WTC11 (cell line): ENCODE data around the gene PCGF1. TPM values are rescaled to one million over a fixed set of nuclear protein-coding genes. Genes with fewer than 3 reads are reported as not detected.

Source experiments
- ATAC-seq: fragments of 200-7000 bp; cut with Tn5 transposase; 2 replicates; pipeline ENCODE4 v1.10.0; 2021; ENCODE audit warnings: mild to moderate bottlenecking, moderate library complexity
- CTCF ChIA-PET: fragments of 300-600 bp; sonication (Branson Sonifier 250); formaldehyde crosslinking; loops from one replicate; lab custom pipeline; 2021; ENCODE audit warnings: antibody characterized with exemption; lab: Charles Lee
- POLR2A ChIA-PET: fragments of 350-600 bp; sonication (Branson Sonifier 250); formaldehyde crosslinking; loops from one replicate; lab custom pipeline; 2021; ENCODE audit warnings: antibody characterized with exemption; lab: Charles Lee
- DNase-seq: peaks from one replicate; pipeline ENCODE4 v3.0.0; 2021; ENCODE audit warnings: low spot score
- H3K27ac Mint-ChIP-seq: 2 replicates; pipeline ENCODE4 v1.8.0; 2021; ENCODE audit warnings: mixed read lengths
- H3K27me3 Mint-ChIP-seq: 2 replicates; pipeline ENCODE4 v1.8.0; 2021; ENCODE audit warnings: low read depth, mild to moderate bottlenecking, moderate library complexity, mixed read lengths
- H3K36me3 Mint-ChIP-seq: 2 replicates; pipeline ENCODE4 v1.8.0; 2021; ENCODE audit warnings: mixed read lengths
- H3K4me1 Mint-ChIP-seq: 2 replicates; pipeline ENCODE4 v1.8.0; 2022; ENCODE audit warnings: mixed read lengths
- H3K4me3 Mint-ChIP-seq: 2 replicates; pipeline ENCODE4 v1.8.0; 2021; ENCODE audit warnings: mild to moderate bottlenecking, moderate library complexity, mixed read lengths
- H3K9me3 Mint-ChIP-seq: 2 replicates; pipeline ENCODE4 v1.8.0; 2021; ENCODE audit warnings: mixed read lengths
- CBFB ChIP-seq: sonication (generic); formaldehyde crosslinking; IDR thresholded peaks from 2 replicates; pipeline ENCODE4 v1.8.1; 2022; ENCODE audit warnings: mild to moderate bottlenecking, low read depth, missing genetic modification reagents
- CREB1 ChIP-seq: sonication (generic); formaldehyde crosslinking; IDR thresholded peaks from 2 replicates; pipeline ENCODE4 v1.8.0; 2023; ENCODE audit warnings: mild to moderate bottlenecking, missing genetic modification reagents
- CREM ChIP-seq: sonication (generic); formaldehyde crosslinking; IDR thresholded peaks from 2 replicates; pipeline ENCODE4 v1.8.1; 2022; ENCODE audit warnings: mild to moderate bottlenecking, missing genetic modification reagents, moderate library complexity
- ETV6 ChIP-seq: sonication (generic); formaldehyde crosslinking; IDR thresholded peaks from 2 replicates; pipeline ENCODE4 v1.8.1; 2022; ENCODE audit warnings: mild to moderate bottlenecking, missing genetic modification reagents
- FOXK1 ChIP-seq: sonication (generic); formaldehyde crosslinking; IDR thresholded peaks from 2 replicates; pipeline ENCODE4 v1.8.0; 2022; ENCODE audit warnings: mild to moderate bottlenecking, moderate library complexity, missing genetic modification reagents
- GABPB1 ChIP-seq: sonication (generic); formaldehyde crosslinking; IDR thresholded peaks from 2 replicates; pipeline ENCODE4 v1.8.1; 2023; ENCODE audit warnings: mild to moderate bottlenecking, missing genetic modification reagents
- GTF2I ChIP-seq: fragments of 250-450 bp; sonication (Bioruptor Pico); conservative IDR thresholded peaks from 2 replicates; pipeline ENCODE4 v1.4.0; 2021; ENCODE audit warnings: mild to moderate bottlenecking
- IRF2 ChIP-seq: sonication (generic); formaldehyde crosslinking; IDR thresholded peaks from 2 replicates; pipeline ENCODE4 v1.8.0; 2022; ENCODE audit warnings: low read depth, missing genetic modification reagents, borderline replicate concordance
- JUN ChIP-seq: sonication (generic); formaldehyde crosslinking; IDR thresholded peaks from 2 replicates; pipeline ENCODE4 v1.8.0; 2023; ENCODE audit warnings: mild to moderate bottlenecking, missing genetic modification reagents
- KAT7 ChIP-seq: sonication (generic); formaldehyde crosslinking; IDR thresholded peaks from 2 replicates; pipeline ENCODE4 v1.8.1; 2023; ENCODE audit warnings: missing genetic modification reagents, mild to moderate bottlenecking, borderline replicate concordance
- RORB ChIP-seq: fragments of 250-450 bp; sonication (Bioruptor Pico); IDR thresholded peaks from 2 replicates; pipeline ENCODE4 v1.9.0; 2021; ENCODE audit warnings: mild to moderate bottlenecking
- SP1 ChIP-seq: sonication (generic); formaldehyde crosslinking; conservative IDR thresholded peaks from 2 replicates; pipeline ENCODE4 v1.8.1; 2022; ENCODE audit warnings: missing genetic modification reagents
- TCF7 ChIP-seq: sonication (generic); formaldehyde crosslinking; IDR thresholded peaks from 2 replicates; pipeline ENCODE4 v1.8.0; 2022; ENCODE audit warnings: mild to moderate bottlenecking, low read depth, missing genetic modification reagents, moderate library complexity
- TEAD1 ChIP-seq: sonication (generic); formaldehyde crosslinking; IDR thresholded peaks from 2 replicates; pipeline ENCODE4 v1.8.0; 2022; ENCODE audit warnings: mild to moderate bottlenecking, missing genetic modification reagents
- TEAD4 ChIP-seq: sonication (generic); formaldehyde crosslinking; IDR thresholded peaks from 2 replicates; pipeline ENCODE4 v1.8.0; 2022; ENCODE audit warnings: mild to moderate bottlenecking, missing genetic modification reagents
- USF1 ChIP-seq: sonication (generic); formaldehyde crosslinking; IDR thresholded peaks from 2 replicates; pipeline ENCODE4 v1.8.0; 2022; ENCODE audit warnings: mild to moderate bottlenecking, missing genetic modification reagents
- ZBTB21 ChIP-seq: sonication (generic); formaldehyde crosslinking; IDR thresholded peaks from 2 replicates; pipeline ENCODE4 v1.8.1; 2023; ENCODE audit warnings: mild to moderate bottlenecking, missing genetic modification reagents, borderline replicate concordance
- ZBTB43 ChIP-seq: sonication (generic); formaldehyde crosslinking; IDR thresholded peaks from 2 replicates; pipeline ENCODE4 v1.8.1; 2023; ENCODE audit warnings: mild to moderate bottlenecking, missing genetic modification reagents
- ZNF138 ChIP-seq: sonication (generic); formaldehyde crosslinking; conservative IDR thresholded peaks from 2 replicates; pipeline ENCODE4 v1.8.1; 2022; ENCODE audit warnings: mild to moderate bottlenecking, moderate library complexity, missing genetic modification reagents
- ZNF232 ChIP-seq: sonication (generic); formaldehyde crosslinking; IDR thresholded peaks from 2 replicates; pipeline ENCODE4 v1.8.0; 2022; ENCODE audit warnings: mild to moderate bottlenecking, missing genetic modification reagents
- ZNF263 ChIP-seq: sonication (generic); formaldehyde crosslinking; IDR thresholded peaks from 2 replicates; pipeline ENCODE4 v1.8.1; 2022; ENCODE audit warnings: low read depth, mild to moderate bottlenecking, moderate library complexity, missing genetic modification reagents
- ZNF396 ChIP-seq: fragments of 250-450 bp; sonication (Bioruptor Pico); IDR thresholded peaks from 2 replicates; pipeline ENCODE4 v1.8.0; 2021; ENCODE audit warnings: mild to moderate bottlenecking, moderate library complexity, borderline replicate concordance
- ZNF416 ChIP-seq: fragments of 250-450 bp; sonication (Bioruptor Pico); IDR thresholded peaks from 2 replicates; pipeline ENCODE4 v1.9.0; 2021; ENCODE audit warnings: mild to moderate bottlenecking, inconsistent platforms
- ZNF425 ChIP-seq: fragments of 250-450 bp; sonication (Bioruptor Pico); conservative IDR thresholded peaks from 2 replicates; pipeline ENCODE4 v1.9.0; 2021; ENCODE audit warnings: mild to moderate bottlenecking
- total RNA-seq: library from RNA; stranded (reverse); gene quantifications from 3 replicates; pipeline ENCODE4 v1.2.3, GENCODE V29; 2021
- TF ChIP-seq, protein P1 (sequence below): fragments of 250-450 bp; sonication (Bioruptor Pico); IDR thresholded peaks from 2 replicates; pipeline ENCODE4 v1.8.0; 2021; ENCODE audit warnings: mild to moderate bottlenecking
- TF ChIP-seq, protein P2 (sequence below): sonication (generic); formaldehyde crosslinking; IDR thresholded peaks from 2 replicates; pipeline ENCODE4 v1.8.0; 2023; ENCODE audit warnings: mild to moderate bottlenecking, missing genetic modification reagents
- TF ChIP-seq, protein P3 (sequence below): sonication (generic); formaldehyde crosslinking; IDR thresholded peaks from 2 replicates; pipeline ENCODE4 v1.8.0; 2022; ENCODE audit warnings: mild to moderate bottlenecking, missing genetic modification reagents

Gene PCGF1
- total RNA-seq, 1 experiment from 2014 or later = 15.7 TPM

DNA sequence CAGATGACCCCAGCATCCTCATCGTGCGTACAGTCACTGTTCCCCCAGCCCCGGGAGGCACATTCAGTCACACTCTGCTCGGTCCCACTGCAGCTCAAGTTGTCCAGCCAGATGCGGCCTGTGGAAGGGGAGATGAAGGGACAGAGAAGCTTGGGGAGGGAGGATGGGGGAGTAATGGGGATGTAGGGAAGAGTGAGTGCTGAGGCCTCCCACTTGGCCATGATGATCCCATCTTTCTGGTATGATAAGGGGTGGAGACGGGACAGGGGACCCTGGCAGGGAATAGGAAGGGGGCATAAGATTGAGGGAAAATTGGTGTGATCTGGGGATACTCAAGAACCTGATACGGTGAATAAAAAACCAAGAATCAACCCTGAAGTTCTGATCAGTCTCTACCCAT lies 42.7 kb upstream of the PCGF1 start (continued):
- TF ChIP-seq JUN (CRISPR knock-in tag) (no peak), FOXK1 (no peak), ETV6 (CRISPR knock-in tag) (no peak), CREB1 (CRISPR knock-in tag) (no peak), GABPB1 (CRISPR knock-in tag) (no peak), TEAD1 (CRISPR knock-in tag) (no peak), IRF2 (CRISPR knock-in tag) (no peak)
- TF ChIP-seq, all 79 proteins: peak for 0

- H3K36me3 Mint-ChIP-seq = peaks cover 2% of the 10 kb centered on the region; the same call in 1 of the 2 replicates
- H3K9me3 Mint-ChIP-seq = no peaks in the 10 kb centered on the region
- H3K4me3 Mint-ChIP-seq = peak overlapping the region; percentile 76
- peaks cover 71% of the 10 kb centered on the region for H3K27me3 Mint-ChIP-seq
- ATAC-seq (peak; percentile 27), DNase-seq (peak; percentile 83)
- no peak overlapping the region for H3K27ac Mint-ChIP-seq
- CTCF ChIA-PET = interaction anchor here (0.7 to 1.3 kb wide), 4 partner anchors 27 to 66 kb away, joined by 3 to 4 read pairs (median 3); partner anchors contain the start of gene TTC31
- peaks cover 30% of the 10 kb centered on the region for H3K4me1 Mint-ChIP-seq
- POLR2A ChIA-PET = no interaction called here
- TF ChIP-seq ZNF263 (peak; percentile 94; the same call in 1 of the 2 replicates), USF1 (CRISPR knock-in tag) (peak; percentile 77), ZNF138 (CRISPR knock-in tag) (no peak), KAT7 (CRISPR knock-in tag) (0 out of 2 replicates have a peak, but pooled peaks have one; percentile 65), RORB (no peak), TCF7 (CRISPR knock-in tag) (no peak), ZNF425 (CRISPR knock-in tag) (no peak), JUN (CRISPR knock-in tag) (no peak), ZBTB43 (CRISPR knock-in tag) (no peak), ZBTB21 (peak; percentile 78), CREM (CRISPR knock-in tag) (peak; percentile 16; the same call in 1 of the 2 replicates), CBFB (no peak), ZNF416 (CRISPR knock-in tag) (0 out of 2 replicates have a peak, but pooled peaks have one; percentile 17), ZNF396 (CRISPR knock-in tag) (no peak), GTF2I (CRISPR knock-in tag) (no peak), FOXK1 (peak; percentile 74; the same call in 1 of the 2 replicates), CREB1 (CRISPR knock-in tag) (no peak), TEAD4 (CRISPR knock-in tag) (no peak), ZNF232 (CRISPR knock-in tag) (peak; percentile 43; the same call in 1 of the 2 replicates), TEAD1 (CRISPR knock-in tag) (peak; percentile 85), SP1 (CRISPR knock-in tag) (peak; percentile 49)
- TF ChIP-seq, protein P1, sequence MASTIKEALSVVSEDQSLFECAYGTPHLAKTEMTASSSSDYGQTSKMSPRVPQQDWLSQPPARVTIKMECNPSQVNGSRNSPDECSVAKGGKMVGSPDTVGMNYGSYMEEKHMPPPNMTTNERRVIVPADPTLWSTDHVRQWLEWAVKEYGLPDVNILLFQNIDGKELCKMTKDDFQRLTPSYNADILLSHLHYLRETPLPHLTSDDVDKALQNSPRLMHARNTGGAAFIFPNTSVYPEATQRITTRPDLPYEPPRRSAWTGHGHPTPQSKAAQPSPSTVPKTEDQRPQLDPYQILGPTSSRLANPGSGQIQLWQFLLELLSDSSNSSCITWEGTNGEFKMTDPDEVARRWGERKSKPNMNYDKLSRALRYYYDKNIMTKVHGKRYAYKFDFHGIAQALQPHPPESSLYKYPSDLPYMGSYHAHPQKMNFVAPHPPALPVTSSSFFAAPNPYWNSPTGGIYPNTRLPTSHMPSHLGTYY (CRISPR knock-in tag) = no peak
- TF ChIP-seq, protein P2, sequence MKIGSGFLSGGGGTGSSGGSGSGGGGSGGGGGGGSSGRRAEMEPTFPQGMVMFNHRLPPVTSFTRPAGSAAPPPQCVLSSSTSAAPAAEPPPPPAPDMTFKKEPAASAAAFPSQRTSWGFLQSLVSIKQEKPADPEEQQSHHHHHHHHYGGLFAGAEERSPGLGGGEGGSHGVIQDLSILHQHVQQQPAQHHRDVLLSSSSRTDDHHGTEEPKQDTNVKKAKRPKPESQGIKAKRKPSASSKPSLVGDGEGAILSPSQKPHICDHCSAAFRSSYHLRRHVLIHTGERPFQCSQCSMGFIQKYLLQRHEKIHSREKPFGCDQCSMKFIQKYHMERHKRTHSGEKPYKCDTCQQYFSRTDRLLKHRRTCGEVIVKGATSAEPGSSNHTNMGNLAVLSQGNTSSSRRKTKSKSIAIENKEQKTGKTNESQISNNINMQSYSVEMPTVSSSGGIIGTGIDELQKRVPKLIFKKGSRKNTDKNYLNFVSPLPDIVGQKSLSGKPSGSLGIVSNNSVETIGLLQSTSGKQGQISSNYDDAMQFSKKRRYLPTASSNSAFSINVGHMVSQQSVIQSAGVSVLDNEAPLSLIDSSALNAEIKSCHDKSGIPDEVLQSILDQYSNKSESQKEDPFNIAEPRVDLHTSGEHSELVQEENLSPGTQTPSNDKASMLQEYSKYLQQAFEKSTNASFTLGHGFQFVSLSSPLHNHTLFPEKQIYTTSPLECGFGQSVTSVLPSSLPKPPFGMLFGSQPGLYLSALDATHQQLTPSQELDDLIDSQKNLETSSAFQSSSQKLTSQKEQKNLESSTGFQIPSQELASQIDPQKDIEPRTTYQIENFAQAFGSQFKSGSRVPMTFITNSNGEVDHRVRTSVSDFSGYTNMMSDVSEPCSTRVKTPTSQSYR (CRISPR knock-in tag) = peak; percentile 31; the same call in 1 of the 2 replicates
- TF ChIP-seq, protein P3, sequence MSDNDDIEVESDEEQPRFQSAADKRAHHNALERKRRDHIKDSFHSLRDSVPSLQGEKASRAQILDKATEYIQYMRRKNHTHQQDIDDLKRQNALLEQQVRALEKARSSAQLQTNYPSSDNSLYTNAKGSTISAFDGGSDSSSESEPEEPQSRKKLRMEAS (CRISPR knock-in tag) = peak; percentile 97
Observed at GRCh38 chr2:74548900-74549826, 41.7 kb upstream of the PCGF1 start.
